Measurements from ENCODE around the gene CLEC18A. TPM values are rescaled to one million over a fixed set of nuclear protein-coding genes. Genes with fewer than 3 reads are reported as not detected.

The CLEC18A gene
- total and polyA plus RNA-seq, 2 of the 8 experiments (the other 6 are each of a cell fraction or from before 2014, with no cell fraction given), result 1.3 to 1.4 TPM

DNA sequence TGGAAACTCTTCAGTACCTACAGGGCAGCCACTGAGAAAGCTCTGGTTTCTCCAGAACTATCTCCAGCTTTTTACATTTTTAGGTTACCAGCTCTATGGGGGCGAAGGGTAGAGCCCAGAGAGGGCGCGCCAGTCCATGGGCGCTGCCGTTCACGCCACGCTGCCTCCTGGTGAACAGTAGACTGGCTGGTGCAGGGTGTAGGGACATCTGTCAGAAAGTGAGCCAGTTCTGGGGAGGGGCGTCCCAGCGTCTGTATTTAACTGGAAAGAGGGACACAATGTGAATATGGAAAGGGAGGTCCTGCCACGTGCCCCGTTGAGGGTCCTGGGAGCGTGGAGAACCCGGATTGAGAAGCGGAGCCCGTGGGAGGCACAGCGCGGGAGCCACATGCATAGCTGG is 16.4 kb upstream of the CLEC18A start:
- no peak overlapping the region for H2BK20ac ChIP-seq (ENCODE audit: low read length)
- no peak overlapping the region for H3K4me3 ChIP-seq (ENCODE audit: extremely low read depth in 1 of 4, insufficient read depth in 2 of 4, low read depth in 3 of 4, low read length in 4 of 4)
- no peak overlapping the region for H3K56ac ChIP-seq (replicated peaks; ENCODE audit: insufficient read length, low read depth, low read length)
- no peak overlapping the region for H4K8ac ChIP-seq (ENCODE audit: extremely low read depth, insufficient read depth, low read length)
- H4K5ac ChIP-seq (ENCODE audit: insufficient read length, low read depth, low read length), result no peak overlapping the region
- H2BK12ac ChIP-seq (ENCODE audit: low read depth, low read length), result no peak overlapping the region
- no peak overlapping the region for H3K14ac ChIP-seq (ENCODE audit: insufficient read length)
- no peak overlapping the region for H3K18ac ChIP-seq (ENCODE audit: extremely low read depth, low read length)
- H3K4me1 ChIP-seq (replicated peaks in 1 of 4; ENCODE audit: control insufficient read depth in 3 of 4, insufficient read depth in 4 of 4, low read length in 3 of 4), result peaks cover 0 to 2% (median under 1%) of the 10 kb centered on the region in 4 experiments; a peak in 3 of 7 replicates
- H2BK15ac ChIP-seq (ENCODE audit: low read length), result no peak overlapping the region
- peaks cover 0 to 18% (median 10%) of the 10 kb centered on the region in 4 experiments; a peak in 5 of 8 replicates for H3K36me3 ChIP-seq (ENCODE audit: control insufficient read depth in 2 of 4, insufficient read depth in 4 of 4, low read length in 3 of 4)
- H4K20me1 ChIP-seq (replicated peaks in 1 of 2; ENCODE audit: control insufficient read depth in 1 of 2, insufficient read depth in 2 of 2, low read length in 2 of 2), result peaks cover 0 to 1% of the 10 kb centered on the region in 2 experiments
- DNase-seq (ENCODE audit: low read depth in 1 of 2, low spot score in 2 of 2) (no peak), FAIRE-seq (no peak)
- 95% methylated on average over 17 of the region's 17 CpGs; no CpG with 5 or more reads in 1 of the 2 experiments for WGBS, 2 experiments (ENCODE audit: extremely low coverage in 1 of 2, insufficient coverage in 1 of 2, insufficient read length in 1 of 2, insufficient replicate concordance in 2 of 2, low coverage in 1 of 2, low lambda C conversion rate in 2 of 2, missing lambda C conversion rate in 1 of 2)
- H4K91ac ChIP-seq (replicated peaks; ENCODE audit: insufficient read length, low read length), result no peak overlapping the region
- H2BK120ac ChIP-seq (replicated peaks; ENCODE audit: low read depth, low read length), result no peak overlapping the region
- no peaks in the 10 kb centered on the region for H3K9me3 ChIP-seq (ENCODE audit: insufficient read depth in 2 of 2, low read depth in 1 of 2, low read length in 1 of 2)
- H2AFZ ChIP-seq (ENCODE audit: low read length), result no peak overlapping the region
- H2AK5ac ChIP-seq (ENCODE audit: low read depth, low read length), result no peak overlapping the region
- no peak overlapping the region for H3K23ac ChIP-seq (ENCODE audit: insufficient read length)
- ChIA-PET CTCF (ENCODE audit: partially characterized antibody) (interaction anchor here (0.7 to 1.1 kb wide), 3 partner anchors 45 to 180 kb away, joined by 3 read pairs; partner anchors contain the start of gene NOB1), POLR2A (ENCODE audit: partially characterized antibody) (interaction anchor here (1.1 kb wide), 1 partner anchor 17 kb away, joined by 3 read pairs; no protein-coding TSS in a partner anchor)
- no peak overlapping the region for H3K4ac ChIP-seq (replicated peaks; ENCODE audit: insufficient read length, low read depth, low read length)
- no peak overlapping the region for H3K9ac ChIP-seq (replicated peaks in 1 of 4; ENCODE audit: extremely low read depth in 1 of 4, low read depth in 3 of 4, low read length in 3 of 4)
- H3K79me1 ChIP-seq (ENCODE audit: low read depth, low read length), result no peaks in the 10 kb centered on the region
- no peaks in the 10 kb centered on the region for H3K27me3 ChIP-seq (replicated peaks in 1 of 4; ENCODE audit: control insufficient read depth in 3 of 4, extremely low read depth in 1 of 4, insufficient read depth in 3 of 4, low read length in 3 of 4)
- no peak overlapping the region for H2BK5ac ChIP-seq (ENCODE audit: low read depth, low read length)
- no peak overlapping the region for H3K27ac ChIP-seq (ENCODE audit: low read depth, low read length)
- no peaks in the 10 kb centered on the region for H3K79me2 ChIP-seq (ENCODE audit: control insufficient read depth in 1 of 2, insufficient read depth in 2 of 2, low read length in 2 of 2)
- no peak overlapping the region for H3K4me2 ChIP-seq (ENCODE audit: insufficient read depth in 1 of 2, low read depth in 2 of 2, low read length in 2 of 2)
- H3K23me2 ChIP-seq (ENCODE audit: low read depth, low read length), result no peaks in the 10 kb centered on the region
- TF ChIP-seq, protein P1, sequence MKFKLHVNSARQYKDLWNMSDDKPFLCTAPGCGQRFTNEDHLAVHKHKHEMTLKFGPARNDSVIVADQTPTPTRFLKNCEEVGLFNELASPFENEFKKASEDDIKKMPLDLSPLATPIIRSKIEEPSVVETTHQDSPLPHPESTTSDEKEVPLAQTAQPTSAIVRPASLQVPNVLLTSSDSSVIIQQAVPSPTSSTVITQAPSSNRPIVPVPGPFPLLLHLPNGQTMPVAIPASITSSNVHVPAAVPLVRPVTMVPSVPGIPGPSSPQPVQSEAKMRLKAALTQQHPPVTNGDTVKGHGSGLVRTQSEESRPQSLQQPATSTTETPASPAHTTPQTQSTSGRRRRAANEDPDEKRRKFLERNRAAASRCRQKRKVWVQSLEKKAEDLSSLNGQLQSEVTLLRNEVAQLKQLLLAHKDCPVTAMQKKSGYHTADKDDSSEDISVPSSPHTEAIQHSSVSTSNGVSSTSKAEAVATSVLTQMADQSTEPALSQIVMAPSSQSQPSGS (IDR thresholded peaks at IDR 0.05; ENCODE audit: low read length), result no peak
- TF ChIP-seq EGR1 (IDR thresholded peaks at IDR 0.05; ENCODE audit: borderline replicate concordance, low read depth, low read length) (no peak), SP4 (IDR thresholded peaks at IDR 0.05; ENCODE audit: low read length) (no peak), CHD2 (IDR thresholded peaks at IDR 0.05; ENCODE audit: low read length) (no peak), BCL11A (IDR thresholded peaks at IDR 0.05; ENCODE audit: low read depth in 2 of 2, low read length in 2 of 2) (no peak), TBP (IDR thresholded peaks at IDR 0.05; ENCODE audit: low read depth, low read length) (no peak)
- TF ChIP-seq, protein P2, sequence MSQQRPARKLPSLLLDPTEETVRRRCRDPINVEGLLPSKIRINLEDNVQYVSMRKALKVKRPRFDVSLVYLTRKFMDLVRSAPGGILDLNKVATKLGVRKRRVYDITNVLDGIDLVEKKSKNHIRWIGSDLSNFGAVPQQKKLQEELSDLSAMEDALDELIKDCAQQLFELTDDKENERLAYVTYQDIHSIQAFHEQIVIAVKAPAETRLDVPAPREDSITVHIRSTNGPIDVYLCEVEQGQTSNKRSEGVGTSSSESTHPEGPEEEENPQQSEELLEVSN (IDR thresholded peaks at IDR 0.05), result no peak

Data from H1 (cell line).